NOMO-1 treated with dmso at 0.1 percent for 144 hours (cell line): ENCODE measurements around the gene PLXNB1.
"Not testable (repeated sequence)": the region's sequence is repeated elsewhere in the genome, so short reads cannot be mapped to it uniquely, and the experiment has no call there.

Experiments
- DNase-seq: peaks from one replicate; lab custom pipeline; 2025; ENCODE audit not compliant: unreplicated experiment; lab: John Stamatoyannopoulos, UW

The PLXNB1 gene

GRCh38 chr3:48464713-48465221 is 34.9 kb upstream of the PLXNB1 start:
- no peak for DNase-seq

DNA sequence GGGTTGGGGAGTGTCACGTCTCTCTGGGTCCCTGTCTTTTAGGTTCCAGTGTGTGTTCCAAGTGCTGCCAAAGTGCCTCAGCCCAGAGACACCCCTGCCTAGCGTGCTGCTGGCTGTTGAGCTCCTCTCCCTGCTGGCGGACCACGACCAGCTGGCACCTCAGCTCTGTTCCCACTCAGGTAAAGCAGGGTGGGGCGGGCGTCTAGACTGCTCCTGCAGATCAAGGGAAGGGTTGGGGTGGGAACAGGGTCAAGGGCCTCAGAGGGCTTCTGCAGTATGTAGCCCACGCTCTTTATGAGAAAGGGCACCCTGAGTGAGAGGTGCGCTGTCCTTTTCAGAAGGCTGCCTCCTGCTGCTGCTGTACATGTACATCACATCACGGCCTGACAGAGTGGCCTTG is 33.8 kb upstream of the PLXNB1 start:
- no peak for DNase-seq

DNA sequence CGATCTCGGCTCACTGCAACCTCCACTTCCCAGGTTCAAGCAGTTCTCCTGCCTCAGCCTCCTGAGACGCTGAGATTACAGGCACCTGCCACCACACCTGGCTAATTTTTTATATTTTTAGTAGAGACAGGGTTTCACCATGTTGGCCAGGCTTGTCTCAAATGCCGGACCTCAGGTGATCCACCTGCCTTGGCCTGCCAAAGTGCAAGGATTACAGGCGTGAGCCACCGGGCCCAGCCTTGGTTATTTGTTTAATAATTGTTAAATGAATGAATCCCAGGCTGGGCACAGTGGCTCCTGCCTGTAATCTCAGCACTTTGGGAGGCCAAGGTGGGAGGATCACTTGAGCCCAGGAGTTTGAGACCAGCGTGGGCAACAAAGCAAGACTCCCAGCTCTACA is 31.9 kb upstream of the PLXNB1 start:
- DNase-seq, result not testable (repeated sequence)

DNA sequence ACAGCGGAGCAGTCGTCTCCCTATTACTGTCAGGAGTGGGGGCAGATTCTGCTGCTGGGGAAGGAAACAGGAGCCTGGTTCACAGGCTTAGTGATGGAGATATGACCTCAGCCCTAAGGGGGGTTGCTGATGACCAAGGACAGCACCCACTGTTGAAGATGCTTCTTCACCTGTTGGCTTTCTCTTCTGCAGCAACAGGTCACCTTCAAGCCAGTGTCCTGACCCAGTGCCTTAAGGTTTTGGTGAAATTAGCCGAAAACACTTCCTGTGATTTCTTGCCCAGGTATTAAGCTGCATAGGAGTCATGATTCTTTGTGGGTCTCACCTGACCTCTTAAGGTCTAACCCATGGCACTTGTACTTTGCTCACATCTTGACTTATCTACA is 30.6 kb upstream of the PLXNB1 start:
- no peak for DNase-seq

DNA sequence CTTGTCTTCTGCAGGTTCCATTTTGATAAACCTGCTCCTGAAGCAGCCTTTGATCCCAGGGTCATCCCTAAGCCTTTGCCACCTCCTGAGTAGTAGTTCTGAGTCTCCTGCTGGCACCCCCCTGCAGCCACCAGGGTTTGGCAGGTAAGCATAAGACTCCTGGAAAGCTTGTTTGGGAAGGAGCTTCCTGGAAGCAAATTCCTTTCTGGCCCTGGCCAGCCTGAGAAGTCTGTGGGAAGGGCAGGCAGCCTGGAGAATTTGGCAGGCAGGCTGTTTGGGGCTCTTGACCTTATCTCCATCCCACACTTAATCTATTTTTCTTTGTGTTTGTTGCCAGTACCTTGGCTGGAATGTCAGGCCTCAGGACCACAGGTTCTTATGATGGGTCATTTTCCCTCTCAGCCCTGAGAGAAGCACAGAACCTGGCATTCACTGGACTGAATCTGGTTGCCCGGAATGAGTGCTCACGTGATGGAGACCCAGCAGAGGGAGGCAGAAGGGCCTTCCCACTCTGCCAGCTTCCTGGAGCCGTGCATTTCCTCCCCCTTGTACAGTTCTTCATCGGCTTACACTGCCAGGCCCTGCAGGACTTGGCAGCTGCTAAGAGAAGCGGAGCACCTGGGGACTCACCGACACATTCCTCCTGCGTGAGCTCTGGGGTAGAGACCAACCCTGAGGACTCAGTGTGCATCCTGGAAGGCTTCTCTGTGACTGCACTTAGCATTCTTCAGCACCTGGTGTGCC is 30.1 kb upstream of the PLXNB1 start:
- DNase-seq, result no peak

GRCh38 chr3:48459331-48459730 is 29.4 kb upstream of the PLXNB1 start:
- no peak for DNase-seq

- DNase-seq, result no peak
Measured at GRCh38 chr3:48456456-48456855, 26.6 kb upstream of the PLXNB1 start.

DNA sequence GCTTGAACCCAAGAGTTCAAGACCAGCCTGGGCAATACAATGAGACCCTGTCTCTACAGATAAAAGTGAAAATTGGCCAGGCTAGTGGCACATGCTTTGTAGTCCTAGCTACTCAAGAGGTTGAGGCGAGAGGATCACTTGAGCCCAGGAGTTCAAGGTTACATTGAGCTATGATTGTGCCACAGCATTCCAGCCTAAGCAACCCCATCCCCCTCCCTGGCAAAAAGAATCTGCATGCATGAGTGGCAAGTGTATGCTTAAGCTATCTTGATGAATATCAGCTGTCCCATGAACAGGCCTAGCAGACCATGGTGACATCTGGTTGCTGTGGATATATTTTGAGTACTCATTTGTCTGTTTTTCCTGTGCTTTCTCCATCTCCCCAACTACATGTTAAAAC is 21.4 kb upstream of the PLXNB1 start:
- DNase-seq, result no peak

DNA sequence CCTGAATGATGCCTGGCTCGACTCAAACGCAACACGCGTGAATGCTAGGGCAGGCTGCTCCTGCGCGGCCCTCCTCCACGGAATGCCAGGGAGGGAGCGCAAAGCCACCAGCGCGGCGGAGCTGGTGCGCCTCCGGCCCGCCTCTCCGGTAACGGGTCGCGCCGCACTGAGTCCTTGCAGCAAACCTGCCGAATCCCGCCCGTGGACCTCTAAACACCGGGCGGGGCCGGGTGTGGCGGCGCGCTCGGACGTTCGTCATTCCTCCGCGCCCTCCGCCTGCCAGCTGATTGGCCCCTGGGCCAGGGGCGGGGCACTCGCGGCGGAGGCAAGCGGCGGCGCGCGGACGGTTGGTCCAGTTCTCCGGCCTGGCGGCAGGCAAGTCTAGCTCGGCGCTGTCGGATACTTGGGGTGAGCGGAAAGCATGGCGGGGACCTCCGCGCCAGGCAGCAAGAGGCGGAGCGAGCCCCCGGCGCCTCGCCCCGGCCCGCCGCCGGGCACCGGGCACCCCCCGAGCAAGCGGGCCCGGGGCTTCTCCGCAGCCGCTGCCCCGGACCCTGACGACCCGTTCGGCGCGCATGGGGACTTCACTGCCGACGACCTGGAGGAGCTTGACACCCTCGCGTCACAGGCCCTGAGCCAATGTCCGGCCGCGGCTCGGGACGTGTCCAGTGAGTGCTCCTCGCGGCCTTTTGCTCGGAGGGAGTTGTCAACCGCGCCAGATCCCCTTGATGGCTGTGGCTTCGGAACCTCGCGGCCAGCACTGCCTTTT is 16.7 kb upstream of the PLXNB1 start, which contains the start of gene ATRIP:
TSS of gene ATRIP (plus strand) at position 313 of the 769 bp plus-strand sequence. CDS start at position 422, 109 bp downstream.
- DNase-seq, result peak; percentile 83

- no peak for DNase-seq
Measured at GRCh38 chr3:48446043-48446424, 16.1 kb upstream of the PLXNB1 start.

GRCh38 chr3:48445277-48445882 is 15.5 kb upstream of the PLXNB1 start:
- no peak for DNase-seq

DNA sequence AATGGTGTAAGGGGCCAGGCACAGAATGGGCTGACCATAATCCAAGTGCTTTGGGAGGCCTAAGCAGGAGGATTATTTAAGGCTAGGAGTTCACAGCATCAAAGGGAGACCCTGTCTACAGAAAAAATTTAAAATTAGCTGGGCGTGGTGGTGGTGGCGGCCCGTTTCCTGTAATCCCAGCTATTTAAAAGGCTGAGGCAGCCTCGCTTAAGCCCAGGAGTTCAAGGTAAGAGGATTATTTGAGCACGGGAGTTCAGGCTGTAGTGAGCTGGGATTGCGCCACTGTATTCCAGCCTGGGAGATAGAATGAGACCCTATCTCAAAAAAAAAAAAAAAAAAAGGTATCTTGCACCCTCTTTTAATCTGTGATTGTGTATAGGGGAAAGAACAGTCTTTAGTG is 12.1 kb upstream of the PLXNB1 start:
- no peak for DNase-seq

DNA sequence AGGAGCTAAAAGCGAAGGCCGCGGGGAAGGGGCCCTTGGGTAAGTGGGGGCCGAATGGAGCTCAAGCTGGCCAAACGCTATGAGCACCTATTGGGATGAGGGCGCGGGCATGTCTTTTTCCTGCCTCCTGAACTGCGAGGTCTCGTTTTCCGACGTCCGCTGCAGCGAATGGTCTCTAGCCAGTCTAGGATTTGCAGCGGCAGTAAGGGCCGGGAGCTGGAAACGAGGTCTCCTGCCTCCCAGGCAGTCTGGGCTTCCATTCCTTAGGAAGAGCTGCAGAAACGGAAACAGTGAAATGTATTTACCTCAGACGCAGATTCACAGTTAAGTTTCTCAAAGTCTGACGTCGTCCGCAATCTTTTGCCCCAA is 10.7 kb upstream of the PLXNB1 start:
- no peak for DNase-seq

- peak; percentile 98 for DNase-seq
Measured at GRCh38 chr3:48439820-48440589, 10.1 kb upstream of the PLXNB1 start, which contains the start of the genes CCDC51 and TMA7. Gene CCDC51, minus strand, starts transcription at chr3:48440119. Its CDS starts 4,991 bp downstream, at chr3:48435128. Gene TMA7, plus strand, starts transcription at chr3:48440257. Its CDS starts 40 bp downstream, at chr3:48440297.

GRCh38 chr3:48437812-48438211 is 7.9 kb upstream of the PLXNB1 start:
- no peak for DNase-seq

DNA sequence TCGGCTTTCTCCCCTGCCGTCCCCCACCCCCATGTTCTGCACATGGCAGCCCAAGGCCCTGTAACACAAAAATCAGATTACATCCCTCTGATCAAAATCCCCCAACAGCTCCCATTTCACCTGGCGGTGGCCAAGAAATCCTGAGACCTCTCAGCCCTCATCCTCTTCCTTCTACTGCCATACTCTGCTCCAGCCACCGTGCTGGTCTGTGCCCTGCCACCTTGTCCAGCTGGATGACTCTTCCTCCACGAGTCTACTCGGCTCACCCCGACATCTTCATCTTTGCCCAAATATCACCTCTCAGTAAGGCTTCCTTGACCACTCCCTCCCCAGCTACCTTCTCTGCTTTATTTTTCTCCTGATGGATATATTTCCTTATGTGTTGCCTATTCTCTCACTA is 7.0 kb upstream of the PLXNB1 start:
- DNase-seq, result no peak

- DNase-seq, result no peak
Measured at GRCh38 chr3:48436477-48436787, 6.5 kb upstream of the PLXNB1 start.

GRCh38 chr3:48435774-48436476 is 6.0 kb upstream of the PLXNB1 start:
- peak; percentile 68 for DNase-seq

DNA sequence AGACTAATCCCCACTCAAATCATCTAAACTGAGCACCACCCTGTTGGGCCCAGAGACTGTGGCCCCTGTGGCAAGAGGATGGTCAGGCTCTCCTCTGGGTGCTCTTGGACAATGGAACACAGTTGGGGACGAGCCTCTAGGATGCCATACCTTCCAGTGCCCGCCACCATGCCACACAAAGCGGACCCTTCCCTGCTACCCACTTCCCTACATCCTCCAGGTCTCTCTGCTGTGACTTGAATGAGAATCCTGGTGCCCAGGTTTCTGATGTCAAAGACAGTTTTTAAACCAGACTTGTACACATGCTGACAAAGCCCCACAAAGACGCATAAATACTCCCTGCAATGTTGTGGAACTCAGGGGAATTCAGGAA is 5.3 kb upstream of the PLXNB1 start:
- DNase-seq, result no peak

DNA sequence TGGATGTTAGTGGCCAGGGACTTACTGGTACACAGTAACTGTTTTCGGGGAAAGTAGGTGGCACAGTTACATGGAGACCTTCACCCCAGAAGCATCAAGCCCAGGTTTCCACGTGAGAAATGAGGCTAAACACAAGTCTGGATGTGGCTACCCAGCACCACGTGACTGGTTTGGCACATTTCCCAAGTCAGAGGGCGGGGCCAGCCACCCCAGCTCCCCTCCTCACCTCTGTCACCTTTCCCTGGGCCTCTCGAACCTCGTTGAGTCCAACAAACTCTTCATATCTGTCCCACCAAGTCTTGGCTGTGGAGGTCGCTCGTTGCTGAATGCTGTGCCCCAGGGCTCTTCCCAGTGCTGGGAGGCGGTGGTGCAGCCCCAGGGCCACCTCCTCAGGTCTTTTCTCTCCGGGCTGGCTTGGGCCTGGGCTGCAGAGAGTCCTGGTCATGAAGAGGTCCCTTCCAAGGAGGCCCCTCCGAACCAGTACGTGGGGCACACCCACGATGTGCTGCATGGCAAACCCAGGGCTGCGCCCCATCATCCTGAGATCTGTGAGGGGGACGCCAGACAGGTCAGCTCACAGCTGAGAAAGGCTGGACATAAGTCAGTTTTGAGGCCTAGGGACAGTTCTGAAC is 4.8 kb upstream of the PLXNB1 start:
- DNase-seq, result no peak
